Stimulated activated CD8-positive, alpha-beta memory T cell treated with anti-CD3 and anti-CD28 coated beads, Interleukin-7, amount 100 ng/mL, for 48 hours (primary cell): Measurements from ENCODE around the gene ZFAND3.

Experiments
- DNase-seq, 2 donors: peaks; one replicate each; pipeline ENCODE4 v3.0.0-alpha.2; 2020; ENCODE audit warnings: low read depth in 1 of 2; ENCODE audit errors: extremely low read depth in 1 of 2

The ZFAND3 gene

GRCh38 chr6:37798436-37799262 is 20.9 kb upstream of the ZFAND3 start:
- no peak for DNase-seq

GRCh38 chr6:37799263-37799644 is 20.3 kb upstream of the ZFAND3 start:
- DNase-seq = no peak

- no peak for DNase-seq
Observed at GRCh38 chr6:37800703-37801604, 18.6 kb upstream of the ZFAND3 start.

- no peak for DNase-seq
Observed at GRCh38 chr6:37801605-37801940, 18.0 kb upstream of the ZFAND3 start.

- no peak for DNase-seq
Observed at GRCh38 chr6:37802810-37803209, 16.7 kb upstream of the ZFAND3 start.

- DNase-seq = no peak
Observed at GRCh38 chr6:37804586-37804985, 14.9 kb upstream of the ZFAND3 start.

- DNase-seq = no peak
Observed at GRCh38 chr6:37806213-37806612, 13.3 kb upstream of the ZFAND3 start.

- no peak for DNase-seq
Observed at GRCh38 chr6:37807656-37808055, 11.9 kb upstream of the ZFAND3 start.

- no peak for DNase-seq
Observed at GRCh38 chr6:37809197-37809543, 10.4 kb upstream of the ZFAND3 start.

- DNase-seq = no peak
Observed at GRCh38 chr6:37812841-37813240, 6.7 kb upstream of the ZFAND3 start.

- DNase-seq = no peak
Observed at GRCh38 chr6:37814374-37814773, 5.2 kb upstream of the ZFAND3 start.

GRCh38 chr6:37816599-37817375 is 2.7 kb upstream of the ZFAND3 start:
- no peak for DNase-seq

- DNase-seq = peak; percentile 85 to 91
Observed at GRCh38 chr6:37818536-37819176, 871 bp upstream of the ZFAND3 start.

- DNase-seq = peak in 1 of 2 donors; percentile 32
Observed at GRCh38 chr6:37819802-37820717, 533 bp downstream of the ZFAND3 start.

GRCh38 chr6:37820718-37821079 is 1.2 kb downstream of the ZFAND3 start:
- no peak for DNase-seq

GRCh38 chr6:37821446-37821845 is 1.9 kb downstream of the ZFAND3 start:
- DNase-seq = no peak

- peak in 1 of 2 donors; percentile 48 for DNase-seq
Observed at GRCh38 chr6:37822851-37823682, 3.5 kb downstream of the ZFAND3 start.

GRCh38 chr6:37824170-37824569 is 4.6 kb downstream of the ZFAND3 start:
- no peak for DNase-seq

GRCh38 chr6:37826188-37826587 is 6.7 kb downstream of the ZFAND3 start:
- DNase-seq = no peak
